VCaP (cell line): ENCODE results near the gene TSPAN31.
A peak's percentile ranks its signal among the peaks of the same experiment; 100 is the strongest.

ENCODE experiments used
- H3K27ac ChIP-seq: fragments of 450-650 bp; 2 replicates; pipeline ENCODE4 v1.5.1; 2017
- CTCF ChIP-seq: fragments of 450-650 bp; conservative IDR thresholded peaks from 2 replicates; pipeline ENCODE4 v1.5.1; 2017; ENCODE audit warnings: mild to moderate bottlenecking, moderate library complexity

Gene TSPAN31

GRCh38 chr12:57735198-57735855 lies 9.5 kb upstream of the TSPAN31 start:
- no peak overlapping the region for H3K27ac ChIP-seq
- TF ChIP-seq CTCF = no peak

- peak; percentile 74 for TF ChIP-seq CTCF
- H3K27ac ChIP-seq = no peak overlapping the region
These were observed 8.7 kb upstream of the TSPAN31 start for GRCh38 chr12:57735952-57736740.

- H3K27ac ChIP-seq = no peak overlapping the region
- TF ChIP-seq CTCF = no peak
These were observed 7.9 kb upstream of the TSPAN31 start for GRCh38 chr12:57736741-57737466.

GRCh38 chr12:57737467-57738460 lies 7.1 kb upstream of the TSPAN31 start:
- peak overlapping the region; percentile 15; the same call in 1 of the 2 replicates for H3K27ac ChIP-seq
- TF ChIP-seq CTCF = peak; percentile 68

- TF ChIP-seq CTCF = no peak
- H3K27ac ChIP-seq = peak within 1 kb of the TSS; percentile 15; the same call in 1 of the 2 replicates
These were observed 6.1 kb upstream of the TSPAN31 start, which contains the start of gene AGAP2 for GRCh38 chr12:57738661-57739237. Gene AGAP2 (minus strand): TSS chr12:57738742. CDS start chr12:57738246, 496 bp downstream.

- no peak overlapping the region for H3K27ac ChIP-seq
- TF ChIP-seq CTCF = no peak
These were observed 5.5 kb upstream of the TSPAN31 start for GRCh38 chr12:57739387-57739786.
